ENCODE results near the gene PLCE1. TPM values are rescaled to one million over a fixed set of nuclear protein-coding genes. Genes with fewer than 3 reads are reported as not detected.

Gene PLCE1
- total RNA-seq, 1 experiment from 2014 or later, result 0.13 TPM

DNA sequence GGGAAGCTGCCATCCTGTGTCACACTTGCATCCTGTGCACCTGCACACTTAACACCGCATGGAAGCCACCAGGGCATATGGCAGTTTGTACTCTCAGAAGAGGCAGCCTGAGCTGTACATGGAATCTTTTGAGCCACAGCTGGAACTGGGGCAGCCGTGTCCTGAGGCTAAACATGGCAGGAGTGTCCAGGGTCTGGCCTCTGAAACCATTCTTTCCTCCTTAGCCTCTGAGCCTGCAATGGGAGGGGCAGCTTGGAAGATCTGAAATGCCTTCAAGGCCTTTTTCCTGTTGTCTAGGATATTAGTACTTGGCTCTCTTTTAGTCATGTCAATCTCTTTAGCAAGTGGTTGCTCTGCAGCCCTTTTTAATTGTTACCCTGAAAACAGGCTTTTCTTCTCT lies 16.4 kb downstream of the PLCE1 start:
- no peak overlapping the region for H2BK20ac ChIP-seq (ENCODE audit: low read depth, low read length, poor library complexity, severe bottlenecking)
- no peaks in the 10 kb centered on the region for H3K79me1 ChIP-seq (ENCODE audit: insufficient read depth, low read depth, low read length, poor library complexity, severe bottlenecking)
- H3K79me2 ChIP-seq (ENCODE audit: insufficient read depth, low read length), result no peaks in the 10 kb centered on the region
- Mint-ChIP-seq H3K4me1 (peaks cover 4 to 6% of the 10 kb centered on the region in 2 experiments), H3K4me3 (no peak overlapping the region), H3K36me3 (ENCODE audit: insufficient read depth in 1 of 3, low read depth in 3 of 3) (no peaks in the 10 kb centered on the region; a peak in 2 of 7 replicates), H3K9me3 (no peaks in the 10 kb centered on the region; a peak in 1 of 5 replicates), H3K27me3 (ENCODE audit: low read depth) (peaks cover 14% of the 10 kb centered on the region), H3K27ac (no peak overlapping the region)
- no peaks in the 10 kb centered on the region for H3K23me2 ChIP-seq (ENCODE audit: insufficient read length, low read depth, low read length, poor library complexity, severe bottlenecking)
- no peak overlapping the region for H4K8ac ChIP-seq (replicated peaks; ENCODE audit: insufficient read length, low read depth, low read length)
- H3K4me2 ChIP-seq (ENCODE audit: insufficient read depth, insufficient read length, low read length), result no peak overlapping the region
- no peak overlapping the region for H2BK12ac ChIP-seq (ENCODE audit: insufficient read length, low read depth, low read length)
- H3K14ac ChIP-seq (ENCODE audit: insufficient read depth, low read length), result no peak overlapping the region
- no peak for TF ChIP-seq CTCF (conservative IDR thresholded peaks at IDR 0.05)
- no CpG with 5 or more reads among the region's 2 CpGs for WGBS (ENCODE audit: extremely low coverage, insufficient read length, low lambda C conversion rate)
- no peaks in the 10 kb centered on the region for H3K9me3 ChIP-seq (ENCODE audit: control insufficient read depth, low read depth, low read length)
- no peaks in the 10 kb centered on the region for H4K20me1 ChIP-seq (ENCODE audit: control insufficient read depth, insufficient read depth, insufficient read length)
- H3K18ac ChIP-seq (ENCODE audit: insufficient read length, low read depth, low read length), result no peak overlapping the region
- H3K4ac ChIP-seq (ENCODE audit: low read depth, low read length), result no peak overlapping the region
- H3K9ac ChIP-seq (ENCODE audit: extremely low read depth, insufficient read length, low read length), result no peak overlapping the region
- no peak overlapping the region for H3T11ph ChIP-seq (ENCODE audit: low read length)
- no peak overlapping the region for H2BK15ac ChIP-seq (ENCODE audit: low read depth, low read length)
- no peak overlapping the region for H3K27ac ChIP-seq (ENCODE audit: insufficient read length, low read depth, low read length)
- no peaks in the 10 kb centered on the region for H3K4me1 ChIP-seq (ENCODE audit: insufficient read depth, low read length)
- H2AFZ ChIP-seq (ENCODE audit: low read length), result no peak overlapping the region
- DNase-seq, result no peak
- H3K27me3 ChIP-seq (ENCODE audit: insufficient read depth, low read length), result no peaks in the 10 kb centered on the region
- H2AK5ac ChIP-seq (ENCODE audit: insufficient read length, low read length), result no peak overlapping the region
- no peak overlapping the region for H4K91ac ChIP-seq (ENCODE audit: insufficient read length, low read depth, low read length)
- H2BK120ac ChIP-seq (ENCODE audit: low read depth, low read length, poor library complexity, severe bottlenecking), result no peak overlapping the region
- no peak overlapping the region for H3K56ac ChIP-seq (ENCODE audit: insufficient read length, low read depth, low read length)
- no peak overlapping the region for H4K5ac ChIP-seq (ENCODE audit: insufficient read length, low read depth, low read length)
- no peak overlapping the region for H2BK5ac ChIP-seq (ENCODE audit: insufficient read length, low read length)
- H3K23ac ChIP-seq (ENCODE audit: insufficient read length, low read depth, low read length), result no peak overlapping the region

All from H9 (cell line).